Upper lobe of left lung (tissue), 6 donors: Measurements from ENCODE around the gene SNX32. TPM values are rescaled to one million over a fixed set of nuclear protein-coding genes. Genes with fewer than 3 reads are reported as not detected.
A peak's percentile ranks its signal among the peaks of the same experiment; 100 is the strongest.
"Not testable (repeated sequence)": the region's sequence is repeated elsewhere in the genome, so short reads cannot be mapped to it uniquely, and the experiment has no call there.

ENCODE experiments used
- ATAC-seq, 2 donors: fragments of 200-7000 bp; cut with Tn5 transposase; one replicate each; pipeline ENCODE4 v1.9.1; 2022; ENCODE audit warnings: mild to moderate bottlenecking in 2 of 2, moderate library complexity in 2 of 2; ENCODE audit not compliant: low FRiP score in 2 of 2
- DNase-seq, 2 donors: peaks; one replicate each; pipeline ENCODE4 v3.0.0-alpha.2; 2019 to 2020
- H3K27ac ChIP-seq, 4 donors: fragments of 200-600 bp; sonication (generic); one replicate each; pipeline ENCODE4 v1.5.1; 2016 to 2019
- H3K27me3 ChIP-seq, 4 donors: fragments of 200-600 bp; sonication (generic); one replicate each; pipeline ENCODE4 v1.5.1; 2017 to 2019
- H3K36me3 ChIP-seq, 4 donors: fragments of 200-600 bp; sonication (generic); one replicate each; pipeline ENCODE4 v1.5.1; 2016 to 2019
- H3K4me1 ChIP-seq, 4 donors: fragments of 200-600 bp; sonication (generic); one replicate each; pipeline ENCODE4 v1.5.1; 2018 to 2019
- H3K4me3 ChIP-seq, 4 donors: fragments of 200-600 bp; sonication (generic); one replicate each; pipeline ENCODE4 v1.5.1; 2017 to 2019; ENCODE audit warnings: mild to moderate bottlenecking in 2 of 4, moderate library complexity in 1 of 4
- H3K9me3 ChIP-seq, 4 donors: fragments of 200-600 bp; sonication (generic); one replicate each; pipeline ENCODE4 v1.5.1; 2018 to 2019
- CTCF ChIP-seq, 6 experiments: fragments of 450-650 bp in 4 of 6; fragments of 200-600 bp in 2 of 6; sonication (generic) in 2 of 6; IDR thresholded peaks; one replicate each; pipeline ENCODE4 v1.5.1; 2016 to 2019; ENCODE audit warnings: antibody characterized with exemption in 6 of 6
- EP300 ChIP-seq, 4 donors: sonication (generic); formaldehyde crosslinking; IDR thresholded peaks; one replicate each; pipeline ENCODE4 v1.5.1; 2017; ENCODE audit warnings: antibody characterized with exemption in 4 of 4, control low read depth in 2 of 4
- POLR2A ChIP-seq, 4 donors: fragments of 450-650 bp; IDR thresholded peaks; one replicate each; pipeline ENCODE4 v1.5.1; 2016 to 2017; ENCODE audit warnings: antibody characterized with exemption in 4 of 4, mild to moderate bottlenecking in 2 of 4
- POLR2AphosphoS5 ChIP-seq, 2 donors: sonication (generic); formaldehyde crosslinking; IDR thresholded peaks; one replicate each; pipeline ENCODE4 v1.5.1; 2017; ENCODE audit warnings: antibody characterized with exemption in 2 of 2
- WGBS, 2 donors: methylation state at CpG; one replicate each; pipeline ENCODE4 v1.1.5; 2017 to 2018; 5-methylcytosine and 5-hydroxymethylcytosine counted together
- total RNA-seq, 6 donors: library from RNA; depleted of rRNA in 4 of 6; stranded (reverse); fragments of >200 nt in 4 of 6; gene quantifications; one replicate each; pipeline versions ENCODE4 v1.1.0 to v1.2.1, GENCODE V29; 2016 to 2021
- donor health status: DM: no; HTN: no; CAD: no; lungs with moderate emphysema.
- donor health status: DM: no; HTN: yes; CAD: no; lungs with severe emphysema.

The SNX32 gene
- total RNA-seq, 6 donors from 2014 or later: 0.37 to 0.69 TPM; not detected in 4

- ATAC-seq: no peak
- WGBS, 2 donors: 87 to 88% methylated on average over 8 of the region's 8 CpGs
- no peaks in the 10 kb centered on the region for H3K27me3 ChIP-seq
These were observed 6.6 kb upstream of the SNX32 start for GRCh38 chr11:65826984-65827735.

GRCh38 chr11:65829459-65829858, 4.3 kb upstream of the SNX32 start:
- H3K36me3 ChIP-seq: no peaks in the 10 kb centered on the region
- H3K4me1 ChIP-seq: peaks cover 6 to 17% (median 14%) of the 10 kb centered on the region in 4 donors
- no peak for ATAC-seq
- no peak overlapping the region for H3K27ac ChIP-seq
- H3K27me3 ChIP-seq: no peaks in the 10 kb centered on the region
- H3K4me3 ChIP-seq: no peak overlapping the region
- H3K9me3 ChIP-seq: no peaks in the 10 kb centered on the region
- 61 to 71% methylated on average over 4 of the region's 4 CpGs for WGBS, 2 donors
- DNase-seq: no peak
- TF ChIP-seq POLR2AphosphoS5 (IDR thresholded peaks at IDR 0.05) (no peak), CTCF (IDR thresholded peaks at IDR 0.05) (no peak), POLR2A (IDR thresholded peaks at IDR 0.05) (no peak), EP300 (IDR thresholded peaks at IDR 0.05) (no peak)

More at GRCh38 chr11:65826984-65827735, 6.6 kb upstream of the SNX32 start:
- Histone ChIP-seq H3K27ac (no peak overlapping the region), H3K4me1 (no peaks in the 10 kb centered on the region), H3K4me3 (no peak overlapping the region), H3K36me3 (no peaks in the 10 kb centered on the region), H3K9me3 (no peaks in the 10 kb centered on the region)
- DNase-seq: no peak
- TF ChIP-seq POLR2AphosphoS5 (IDR thresholded peaks at IDR 0.05): no peak
- TF ChIP-seq CTCF (IDR thresholded peaks at IDR 0.05): no peak
- no peak for TF ChIP-seq EP300 (IDR thresholded peaks at IDR 0.05)
- no peak for TF ChIP-seq POLR2A (IDR thresholded peaks at IDR 0.05)

GRCh38 chr11:65832231-65832630, 1.5 kb upstream of the SNX32 start:
- peaks cover 8 to 18% (median 16%) of the 10 kb centered on the region in 4 donors for H3K4me1 ChIP-seq
- H3K36me3 ChIP-seq, H3K4me3 ChIP-seq, ATAC-seq, H3K27me3 ChIP-seq, H3K9me3 ChIP-seq, H3K27ac ChIP-seq, DNase-seq: not testable (repeated sequence)

GRCh38 chr11:65834202-65834601, 439 bp downstream of the SNX32 start:
- TF ChIP-seq POLR2AphosphoS5 (IDR thresholded peaks at IDR 0.05) (no peak), POLR2A (IDR thresholded peaks at IDR 0.05) (no peak), EP300 (IDR thresholded peaks at IDR 0.05) (no peak), CTCF (IDR thresholded peaks at IDR 0.05) (no peak)
- Histone ChIP-seq H3K9me3 (no peaks in the 10 kb centered on the region), H3K4me3 (peak overlapping the region; percentile 16 to 64 (median 58)), H3K27me3 (no peaks in the 10 kb centered on the region), H3K36me3 (no peaks in the 10 kb centered on the region), H3K27ac (peak overlapping the region in 1 of 4 donors; percentile 70), H3K4me1 (peaks cover 8 to 18% (median 16%) of the 10 kb centered on the region in 4 donors)
- 22 to 62% methylated on average over 3 to 6 of the region's 6 CpGs for WGBS, 2 donors
- DNase-seq (no peak), ATAC-seq (peak in 1 of 2 donors; percentile 29)

- ATAC-seq (no peak), DNase-seq (no peak)
- Histone ChIP-seq H3K27me3 (no peaks in the 10 kb centered on the region), H3K4me1 (no peaks in the 10 kb centered on the region), H3K27ac (no peak overlapping the region), H3K9me3 (no peaks in the 10 kb centered on the region), H3K36me3 (no peaks in the 10 kb centered on the region), H3K4me3 (no peak overlapping the region)
- TF ChIP-seq POLR2A (IDR thresholded peaks at IDR 0.05): no peak
- TF ChIP-seq EP300 (IDR thresholded peaks at IDR 0.05): no peak
- 94 to 97% methylated on average over 4 of the region's 4 CpGs for WGBS, 2 donors
These were observed 8.4 kb downstream of the SNX32 start for GRCh38 chr11:65842144-65842543.

- Histone ChIP-seq H3K4me1 (no peaks in the 10 kb centered on the region), H3K27ac (no peak overlapping the region), H3K27me3 (no peaks in the 10 kb centered on the region), H3K4me3 (no peak overlapping the region), H3K36me3 (no peaks in the 10 kb centered on the region), H3K9me3 (no peaks in the 10 kb centered on the region)
- no peak for TF ChIP-seq EP300 (IDR thresholded peaks at IDR 0.05)
- no peak for TF ChIP-seq POLR2A (IDR thresholded peaks at IDR 0.05)
- no peak for TF ChIP-seq CTCF (IDR thresholded peaks at IDR 0.05)
- TF ChIP-seq POLR2AphosphoS5 (IDR thresholded peaks at IDR 0.05): no peak
- 93 to 96% methylated on average over 3 of the region's 3 CpGs for WGBS, 2 donors
- ATAC-seq (no peak), DNase-seq (no peak)
These were observed 10.0 kb downstream of the SNX32 start for GRCh38 chr11:65843811-65844210.
